ENCODE data around the gene KMT2D. TPM values are rescaled to one million over a fixed set of nuclear protein-coding genes. Genes with fewer than 3 reads are reported as not detected.

KMT2D gene
- total and polyA plus RNA-seq, 8 donors: 3.2 to 220 (median 82.3) TPM

GRCh38 chr12:49049566-49050224, 10.9 kb downstream of the KMT2D start:
- intact Hi-C loops (cut with DNase I; ENCODE audit: low total_unique reads): no loop called here
- Histone ChIP-seq H3K4me3 (no peak overlapping the region), H3K9me3 (no peaks in the 10 kb centered on the region), H3K4me1 (peaks cover 0 to 10% (median 4%) of the 10 kb centered on the region in 4 donors), H3K27ac (no peak overlapping the region), H3K36me3 (peaks cover 99 to 100% (median 100%) of the 10 kb centered on the region in 4 donors), H3K27me3 (no peaks in the 10 kb centered on the region)
- DNase-seq: no peak
- 82 to 87% (median 84%) methylated on average over 20 of the region's 20 CpGs for WGBS, 5 donors
- TF ChIP-seq POLR2A (IDR thresholded peaks at IDR 0.05): no peak
- no peak for TF ChIP-seq POLR2AphosphoS5 (IDR thresholded peaks at IDR 0.05)
- no peak for TF ChIP-seq EP300 (IDR thresholded peaks at IDR 0.05)
- TF ChIP-seq CTCF (IDR thresholded peaks at IDR 0.05): no peak

- H3K27me3 ChIP-seq: no peaks in the 10 kb centered on the region
- H3K27ac ChIP-seq: no peak overlapping the region
- no peak for TF ChIP-seq POLR2A (IDR thresholded peaks at IDR 0.05)
- TF ChIP-seq CTCF (IDR thresholded peaks at IDR 0.05): no peak
- peaks cover 0 to 2% (median 0%) of the 10 kb centered on the region in 4 donors for H3K4me1 ChIP-seq
- no peaks in the 10 kb centered on the region for H3K9me3 ChIP-seq
- H3K36me3 ChIP-seq: peaks cover 99 to 100% (median 100%) of the 10 kb centered on the region in 4 donors
- no peak for DNase-seq
- intact Hi-C loops (cut with DNase I; ENCODE audit: low total_unique reads): no loop called here
- WGBS, 5 donors: 88 to 95% (median 92%) methylated on average over 4 to 10 of the region's 10 CpGs
- no peak overlapping the region for H3K4me3 ChIP-seq
Measured at GRCh38 chr12:49048953-49049352, 11.6 kb downstream of the KMT2D start.

GRCh38 chr12:49046129-49046895, 14.3 kb downstream of the KMT2D start:
- intact Hi-C loops (cut with DNase I; ENCODE audit: low total_unique reads): no loop called here
- no peaks in the 10 kb centered on the region for H3K9me3 ChIP-seq
- peaks cover 99 to 100% (median 100%) of the 10 kb centered on the region in 4 donors for H3K36me3 ChIP-seq
- no peaks in the 10 kb centered on the region for H3K27me3 ChIP-seq
- H3K4me3 ChIP-seq: no peak overlapping the region
- no peak overlapping the region for H3K27ac ChIP-seq
- H3K4me1 ChIP-seq: no peaks in the 10 kb centered on the region
- TF ChIP-seq EP300 (IDR thresholded peaks at IDR 0.05) (no peak), POLR2A (IDR thresholded peaks at IDR 0.05) (no peak), POLR2AphosphoS5 (IDR thresholded peaks at IDR 0.05) (no peak), CTCF (IDR thresholded peaks at IDR 0.05) (no peak)
- WGBS, 5 donors: 88 to 92% (median 91%) methylated on average over 11 to 12 of the region's 12 CpGs
- no peak for DNase-seq

- intact Hi-C loops (cut with DNase I; ENCODE audit: low total_unique reads): no loop called here
Measured at GRCh38 chr12:49044660-49045059, 15.9 kb downstream of the KMT2D start.

More at GRCh38 chr12:49044660-49045059, 15.9 kb downstream of the KMT2D start:
- no peak for DNase-seq
- no peak overlapping the region for H3K27ac ChIP-seq
- TF ChIP-seq POLR2A (IDR thresholded peaks at IDR 0.05): no peak
- no peak for TF ChIP-seq POLR2AphosphoS5 (IDR thresholded peaks at IDR 0.05)
- TF ChIP-seq EP300 (IDR thresholded peaks at IDR 0.05): no peak
- TF ChIP-seq CTCF (IDR thresholded peaks at IDR 0.05): no peak
- H3K9me3 ChIP-seq: no peaks in the 10 kb centered on the region
- 95 to 98% (median 95%) methylated on average over 12 of the region's 12 CpGs for WGBS, 5 donors
- H3K36me3 ChIP-seq: peaks cover 99 to 100% (median 100%) of the 10 kb centered on the region in 4 donors
- no peak overlapping the region for H3K4me3 ChIP-seq
- no peaks in the 10 kb centered on the region for H3K4me1 ChIP-seq
- H3K27me3 ChIP-seq: no peaks in the 10 kb centered on the region
